ENCODE results near the gene FSTL1. TPM values are rescaled to one million over a fixed set of nuclear protein-coding genes. Genes with fewer than 3 reads are reported as not detected.

The FSTL1 gene
- total RNA-seq, 1 donor from 2014 or later = 221 TPM

DNA sequence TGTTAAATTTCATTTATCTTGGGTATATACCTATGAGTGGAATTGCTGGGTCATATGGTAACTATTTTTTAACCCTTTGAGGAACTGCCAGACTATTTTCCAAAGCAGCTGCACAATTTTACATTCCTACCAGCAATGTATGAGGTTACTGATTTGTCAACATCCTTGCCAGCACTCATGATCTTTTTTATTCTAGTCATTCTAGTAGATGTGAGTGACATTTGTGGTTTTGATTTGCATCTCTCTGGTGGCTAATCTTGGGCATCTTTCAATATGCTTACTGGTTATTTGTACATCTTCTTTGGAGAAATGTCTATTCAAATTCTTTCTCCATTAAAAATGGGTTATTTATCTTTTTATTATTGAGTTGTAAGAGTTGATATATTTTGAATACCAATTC lies 80.3 kb downstream of the FSTL1 start:
- ATAC-seq = no peak
- H3K36me3 ChIP-seq = no peaks in the 10 kb centered on the region
- H3K27ac ChIP-seq = no peak overlapping the region
- no peaks in the 10 kb centered on the region for H3K27me3 ChIP-seq
- H3K4me3 ChIP-seq = no peak overlapping the region
- no peaks in the 10 kb centered on the region for H3K4me1 ChIP-seq
- TF ChIP-seq, protein P1, sequence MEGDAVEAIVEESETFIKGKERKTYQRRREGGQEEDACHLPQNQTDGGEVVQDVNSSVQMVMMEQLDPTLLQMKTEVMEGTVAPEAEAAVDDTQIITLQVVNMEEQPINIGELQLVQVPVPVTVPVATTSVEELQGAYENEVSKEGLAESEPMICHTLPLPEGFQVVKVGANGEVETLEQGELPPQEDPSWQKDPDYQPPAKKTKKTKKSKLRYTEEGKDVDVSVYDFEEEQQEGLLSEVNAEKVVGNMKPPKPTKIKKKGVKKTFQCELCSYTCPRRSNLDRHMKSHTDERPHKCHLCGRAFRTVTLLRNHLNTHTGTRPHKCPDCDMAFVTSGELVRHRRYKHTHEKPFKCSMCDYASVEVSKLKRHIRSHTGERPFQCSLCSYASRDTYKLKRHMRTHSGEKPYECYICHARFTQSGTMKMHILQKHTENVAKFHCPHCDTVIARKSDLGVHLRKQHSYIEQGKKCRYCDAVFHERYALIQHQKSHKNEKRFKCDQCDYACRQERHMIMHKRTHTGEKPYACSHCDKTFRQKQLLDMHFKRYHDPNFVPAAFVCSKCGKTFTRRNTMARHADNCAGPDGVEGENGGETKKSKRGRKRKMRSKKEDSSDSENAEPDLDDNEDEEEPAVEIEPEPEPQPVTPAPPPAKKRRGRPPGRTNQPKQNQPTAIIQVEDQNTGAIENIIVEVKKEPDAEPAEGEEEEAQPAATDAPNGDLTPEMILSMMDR (IDR thresholded peaks at IDR 0.05) = no peak
- no peaks in the 10 kb centered on the region for H3K9me3 ChIP-seq
- no peak for DNase-seq
- intact Hi-C loops (cut with DNase I) = no loop called here

DNA sequence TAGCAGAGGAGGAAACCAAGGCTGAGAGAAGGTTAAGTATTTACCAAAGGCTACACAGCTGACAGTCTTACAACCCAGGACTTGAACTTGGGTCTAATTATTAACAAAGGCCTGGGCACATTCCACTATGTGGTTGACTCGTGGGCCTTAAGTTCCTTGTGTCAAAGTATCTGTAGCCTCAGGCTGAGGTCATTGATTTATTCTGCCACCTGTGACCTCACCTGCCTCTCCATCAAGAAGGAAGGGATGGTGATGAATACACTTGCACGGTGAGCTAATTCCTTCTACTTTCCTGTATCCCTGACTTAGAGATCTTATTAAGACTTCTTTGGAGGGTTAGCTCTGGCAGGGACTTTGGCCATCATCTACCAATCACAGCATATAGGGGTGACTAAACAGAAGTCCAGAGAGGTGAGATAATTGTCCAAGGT lies 81.7 kb downstream of the FSTL1 start:
- Histone ChIP-seq H3K36me3 (no peaks in the 10 kb centered on the region), H3K9me3 (no peaks in the 10 kb centered on the region), H3K4me1 (no peaks in the 10 kb centered on the region), H3K27me3 (no peaks in the 10 kb centered on the region), H3K4me3 (no peak overlapping the region), H3K27ac (no peak overlapping the region)
- TF ChIP-seq, protein P1 (IDR thresholded peaks at IDR 0.05) = no peak
- DNase-seq (no peak), ATAC-seq (peak; percentile 48)
- intact Hi-C loops (cut with DNase I) = no loop called here

DNA sequence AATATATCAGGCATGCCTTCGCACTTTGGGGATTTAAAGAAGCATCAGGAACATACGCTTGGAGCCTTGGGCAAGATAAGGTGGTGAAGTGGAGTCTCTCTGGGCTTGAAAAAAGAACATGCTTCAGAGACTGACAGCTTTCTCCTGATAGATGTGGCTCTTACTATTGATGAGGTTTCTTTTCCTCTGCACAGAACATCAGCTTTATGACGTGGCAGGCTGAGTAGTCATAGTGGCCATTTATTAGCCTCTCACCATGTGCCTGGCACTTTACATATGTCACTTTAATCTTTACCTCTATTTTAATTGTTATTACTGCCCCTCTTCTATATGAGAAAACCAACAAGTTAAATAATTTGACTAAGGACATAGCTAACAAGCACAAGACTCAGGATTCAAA lies 82.6 kb downstream of the FSTL1 start:
- intact Hi-C loops (cut with DNase I) = no loop called here
- Histone ChIP-seq H3K4me1 (no peaks in the 10 kb centered on the region), H3K27me3 (no peaks in the 10 kb centered on the region), H3K9me3 (no peaks in the 10 kb centered on the region), H3K27ac (no peak overlapping the region), H3K4me3 (no peak overlapping the region), H3K36me3 (no peaks in the 10 kb centered on the region)
- ATAC-seq (no peak), DNase-seq (no peak)
- TF ChIP-seq, protein P1 (IDR thresholded peaks at IDR 0.05) = no peak

DNA sequence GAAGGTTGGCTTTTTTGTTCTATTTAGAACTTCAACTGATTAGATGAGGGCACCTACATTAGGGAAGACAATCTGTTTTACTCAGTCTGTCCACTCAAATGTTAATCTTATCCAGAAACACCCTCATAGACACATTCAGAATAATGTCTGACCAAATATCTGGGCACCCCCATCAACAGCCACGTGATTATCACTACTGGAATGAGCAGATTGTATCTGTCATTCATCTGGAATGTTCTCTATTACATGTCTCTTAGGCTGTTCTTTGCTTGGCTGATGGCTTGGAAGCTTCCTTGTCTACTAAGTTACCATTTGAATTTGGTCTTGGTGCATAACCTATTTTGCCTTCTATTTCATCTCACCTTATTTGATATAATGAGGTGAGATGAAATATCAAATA lies 86.0 kb downstream of the FSTL1 start:
- Histone ChIP-seq H3K9me3 (no peaks in the 10 kb centered on the region), H3K27ac (no peak overlapping the region), H3K4me3 (no peak overlapping the region), H3K36me3 (no peaks in the 10 kb centered on the region), H3K4me1 (no peaks in the 10 kb centered on the region), H3K27me3 (no peaks in the 10 kb centered on the region)
- TF ChIP-seq, protein P1 (IDR thresholded peaks at IDR 0.05) = no peak
- ATAC-seq (no peak), DNase-seq (no peak)
- intact Hi-C loops (cut with DNase I) = no loop called here

DNA sequence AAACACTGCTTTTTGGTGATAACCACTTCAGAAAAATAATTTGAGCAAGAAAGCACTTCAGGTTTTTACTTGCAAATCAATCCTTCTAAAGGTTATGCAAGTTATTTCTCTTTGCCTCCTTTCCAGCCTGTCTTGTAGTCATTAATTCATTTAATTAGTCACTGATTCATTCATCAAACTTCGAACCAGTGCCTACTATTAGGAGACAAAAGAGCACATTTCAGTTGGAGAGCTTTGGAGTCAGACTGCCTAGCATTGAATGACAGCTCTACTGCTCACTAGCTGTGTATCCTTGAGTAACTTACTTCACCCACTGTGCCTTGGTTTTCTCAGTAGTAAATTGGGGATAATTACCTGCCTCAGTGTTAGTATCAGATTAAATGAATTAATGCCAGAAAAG lies 86.7 kb downstream of the FSTL1 start:
- intact Hi-C loops (cut with DNase I) = no loop called here

More for the DNA sequence above, 86.7 kb downstream of the FSTL1 start:
- H3K27me3 ChIP-seq = no peaks in the 10 kb centered on the region
- ATAC-seq = no peak
- H3K4me1 ChIP-seq = no peaks in the 10 kb centered on the region
- H3K4me3 ChIP-seq = no peak overlapping the region
- TF ChIP-seq, protein P1 (IDR thresholded peaks at IDR 0.05) = no peak
- H3K9me3 ChIP-seq = no peaks in the 10 kb centered on the region
- no peaks in the 10 kb centered on the region for H3K36me3 ChIP-seq
- H3K27ac ChIP-seq = no peak overlapping the region
- no peak for DNase-seq
